HG02610 (cell line): ENCODE results near the gene DAP3.
"Not testable (repeated sequence)": the region's sequence is repeated elsewhere in the genome, so short reads cannot be mapped to it uniquely, and the experiment has no call there.

ENCODE experiments used
- ATAC-seq: cut with Tn5 transposase; IDR thresholded peaks from one replicate; pipeline ENCODE4 v1.9.1; 2021; ENCODE audit warnings: mild to moderate bottlenecking, moderate library complexity; ENCODE audit not compliant: unreplicated experiment

DAP3 gene

DNA sequence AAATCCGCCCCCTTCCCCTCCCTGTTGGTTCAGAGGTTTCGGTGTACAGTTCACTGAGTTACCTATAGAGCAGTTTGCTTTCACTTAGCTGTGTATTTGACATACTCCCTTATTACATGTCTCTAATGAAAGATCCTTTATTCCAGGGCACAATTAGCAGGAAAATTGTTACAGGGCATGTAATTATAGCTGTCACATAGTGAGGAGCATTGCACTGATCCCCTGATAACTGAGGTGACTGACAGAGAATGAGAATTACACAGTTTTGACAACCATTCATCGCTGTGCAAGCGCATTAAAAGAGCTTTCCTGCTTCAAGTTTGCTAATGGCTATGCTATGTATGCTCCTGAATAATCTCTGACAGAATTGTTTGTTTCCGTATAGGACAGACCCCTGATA, 26.9 kb downstream of the DAP3 start:
- no peak for ATAC-seq

DNA sequence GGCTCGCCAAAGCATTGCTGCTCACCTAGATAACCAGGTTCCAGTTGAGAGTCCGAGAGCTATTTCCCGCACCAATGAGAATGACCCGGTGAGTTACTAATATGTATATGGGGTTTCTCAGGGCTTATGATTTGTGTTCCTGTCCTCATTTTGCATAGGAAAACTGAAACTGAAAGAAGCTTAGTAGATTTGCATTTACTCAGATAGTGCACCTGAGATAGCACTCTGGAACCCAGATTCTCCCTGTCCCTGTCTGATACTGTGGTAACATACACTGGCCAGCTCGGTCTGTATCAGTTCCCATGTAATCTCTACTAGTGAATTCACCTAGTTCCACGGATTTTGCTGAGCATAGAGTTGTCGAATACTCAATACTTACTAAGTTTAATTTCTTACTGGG, 28.1 kb downstream of the DAP3 start:
- ATAC-seq = peak; percentile 87

DNA sequence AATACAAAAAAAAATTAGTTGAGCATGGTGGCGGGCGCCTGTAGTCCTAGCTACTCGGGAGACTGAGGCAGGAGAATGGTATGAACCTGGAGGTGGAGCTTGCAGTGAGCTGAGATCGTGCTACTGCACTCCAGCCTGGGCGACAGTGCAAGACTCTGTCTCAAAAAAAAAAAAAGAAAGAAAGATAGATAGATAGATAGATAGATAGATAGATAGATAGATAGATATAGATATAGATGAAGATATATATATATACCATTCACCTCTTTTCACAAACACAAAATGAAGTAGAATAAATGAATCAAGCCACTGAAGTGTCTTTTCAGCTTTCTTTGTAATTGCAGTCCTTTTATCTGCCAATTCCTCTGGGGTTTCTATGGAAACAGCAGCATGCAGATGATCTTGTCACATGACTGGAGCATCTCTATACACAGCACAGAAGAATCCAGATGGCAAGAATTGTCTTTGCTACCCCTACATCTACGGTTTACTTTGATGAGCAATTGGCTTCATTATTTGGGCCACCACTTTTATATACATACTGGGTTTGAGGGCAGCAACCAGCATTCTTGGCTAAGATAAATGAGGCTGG, 29.7 kb downstream of the DAP3 start:
- ATAC-seq = not testable (repeated sequence)

DNA sequence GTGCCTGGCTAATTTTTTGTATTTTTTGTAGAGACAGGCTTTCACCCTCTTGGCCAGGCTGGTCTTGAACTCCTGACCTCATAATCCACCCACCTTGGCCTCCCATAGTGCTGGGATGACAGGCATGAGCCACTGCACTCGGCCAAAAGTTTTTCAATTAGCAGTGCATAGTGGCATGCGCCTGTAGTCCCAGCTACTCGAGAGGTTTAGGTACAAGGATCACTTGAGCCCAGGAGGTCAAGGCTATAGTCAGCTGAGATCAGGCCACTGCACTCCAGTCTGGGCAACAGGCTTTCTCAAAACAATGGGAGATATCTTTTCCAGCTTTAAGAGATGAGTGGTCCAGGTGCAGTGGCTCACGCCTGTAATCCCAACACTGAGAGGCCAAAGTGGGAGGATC, 30.8 kb downstream of the DAP3 start:
- no peak for ATAC-seq

DNA sequence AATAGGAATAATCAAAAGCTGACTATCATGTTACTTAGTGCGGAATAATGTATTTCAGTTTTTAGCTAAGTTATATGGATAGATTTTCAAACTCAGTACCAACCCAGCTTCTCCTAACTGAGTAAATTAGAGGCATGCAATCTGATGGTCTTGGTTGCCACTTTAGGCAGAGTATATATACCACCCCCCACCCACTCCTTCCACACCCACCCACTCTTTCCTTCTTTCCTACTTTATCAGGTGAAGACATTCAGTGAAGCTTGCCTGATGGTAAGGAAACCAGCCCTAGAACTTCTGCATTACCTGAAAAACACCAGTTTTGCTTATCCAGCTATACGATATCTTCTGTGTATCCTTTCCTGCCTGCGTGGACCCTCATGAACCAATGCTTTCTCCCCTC, 36.3 kb downstream of the DAP3 start:
- no peak for ATAC-seq

DNA sequence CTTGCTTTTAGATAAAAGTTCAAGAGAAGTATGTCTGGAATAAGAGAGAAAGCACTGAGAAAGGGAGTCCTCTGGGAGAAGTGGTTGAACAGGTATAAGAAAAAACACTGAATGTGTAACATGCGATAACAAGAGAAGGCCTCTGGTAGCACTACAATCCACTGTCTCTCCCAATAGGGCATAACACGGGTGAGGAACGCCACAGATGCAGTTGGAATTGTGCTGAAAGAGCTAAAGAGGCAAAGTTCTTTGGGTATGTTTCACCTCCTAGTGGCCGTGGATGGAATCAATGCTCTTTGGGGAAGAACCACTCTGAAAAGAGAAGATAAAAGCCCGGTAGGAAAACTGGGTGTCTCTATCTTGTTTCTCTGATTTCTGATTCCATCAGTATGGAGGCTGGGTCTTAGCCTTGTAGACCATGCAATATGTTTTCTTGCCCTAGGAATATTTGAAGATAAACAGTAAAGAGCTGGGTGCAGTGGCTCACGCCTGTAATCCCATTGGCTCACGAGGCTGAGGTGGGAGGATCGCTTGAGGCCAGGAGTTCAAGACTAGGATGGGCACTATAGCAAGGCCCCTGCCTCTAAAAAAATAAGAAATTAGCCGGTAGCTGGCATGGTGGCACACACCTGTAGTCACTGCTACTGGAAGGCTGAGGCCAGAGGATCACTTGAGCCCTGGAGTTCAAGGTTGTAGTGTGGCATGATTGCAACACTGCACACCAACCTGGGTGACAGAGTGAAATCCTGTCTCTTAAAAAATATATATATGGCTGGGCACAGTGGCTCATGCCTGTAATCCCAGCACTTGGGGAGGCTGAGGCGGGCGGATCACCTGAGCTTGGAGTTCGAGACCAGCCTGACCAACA, 40.4 kb downstream of the DAP3 start:
- ATAC-seq = no peak

DNA sequence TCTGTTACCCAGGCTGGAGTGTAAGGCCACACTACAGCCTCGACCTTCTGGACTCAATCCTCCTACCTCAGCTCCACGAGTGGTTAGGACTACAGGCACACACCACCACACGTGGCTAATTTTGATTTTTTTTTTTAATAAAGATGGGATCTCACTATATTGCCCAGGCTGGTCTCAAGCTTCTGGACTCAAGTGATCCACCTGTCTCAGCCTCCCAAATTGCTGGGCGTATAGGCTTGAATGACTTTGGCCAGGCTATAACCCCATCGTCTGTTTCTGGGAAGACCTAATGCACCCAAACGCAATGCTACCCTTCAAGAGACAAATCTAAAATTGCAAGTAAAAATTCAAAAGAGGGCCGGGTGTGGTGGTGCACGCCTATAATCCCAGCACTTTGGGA, 52.1 kb downstream of the DAP3 start:
- ATAC-seq = no peak

DNA sequence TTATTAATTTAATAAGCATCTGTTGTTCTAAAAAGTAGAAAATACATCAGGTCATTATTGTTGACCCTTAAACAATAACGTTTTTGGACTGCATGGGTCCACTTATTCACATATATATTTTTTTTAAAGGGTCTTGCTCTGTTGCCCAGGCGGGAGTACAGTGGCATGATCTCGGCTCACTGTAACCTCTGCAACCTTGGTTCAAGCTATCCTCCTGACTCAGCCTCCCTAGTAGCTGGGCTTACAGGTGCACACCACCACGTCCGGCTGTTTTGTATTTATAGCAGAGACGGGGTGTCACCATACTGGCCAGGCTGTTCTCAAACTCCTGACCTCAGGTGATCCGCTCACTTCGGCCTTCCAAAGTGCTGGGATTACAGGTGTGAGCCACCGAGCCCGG, 53.0 kb downstream of the DAP3 start:
- no peak for ATAC-seq

DNA sequence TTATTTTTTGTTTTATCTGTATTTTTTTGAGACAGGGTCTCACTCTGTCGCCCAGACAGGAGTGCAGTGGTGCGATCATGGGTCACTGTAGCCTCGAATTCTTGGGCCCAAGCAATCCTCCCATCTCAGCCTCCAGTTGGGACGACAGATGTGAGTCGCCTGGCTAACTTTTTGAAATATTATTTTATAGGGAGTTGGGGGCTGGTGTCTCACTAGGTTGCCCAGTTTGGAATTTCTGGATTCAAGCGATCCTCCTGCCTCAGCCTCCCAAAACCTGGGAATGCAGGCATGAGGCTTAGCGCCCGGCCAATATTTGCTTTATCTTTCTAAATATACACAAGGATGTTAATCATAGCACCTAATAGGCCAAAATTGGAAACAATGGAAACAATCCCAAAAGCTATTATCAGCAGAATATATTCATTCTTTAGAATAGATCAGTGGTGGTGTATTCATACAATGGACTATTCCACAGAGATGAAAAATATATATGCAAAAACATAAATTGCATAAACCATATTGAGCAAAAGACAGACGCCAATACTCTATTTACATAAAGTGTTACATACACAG, 55.9 kb downstream of the DAP3 start:
- ATAC-seq = no peak

DNA sequence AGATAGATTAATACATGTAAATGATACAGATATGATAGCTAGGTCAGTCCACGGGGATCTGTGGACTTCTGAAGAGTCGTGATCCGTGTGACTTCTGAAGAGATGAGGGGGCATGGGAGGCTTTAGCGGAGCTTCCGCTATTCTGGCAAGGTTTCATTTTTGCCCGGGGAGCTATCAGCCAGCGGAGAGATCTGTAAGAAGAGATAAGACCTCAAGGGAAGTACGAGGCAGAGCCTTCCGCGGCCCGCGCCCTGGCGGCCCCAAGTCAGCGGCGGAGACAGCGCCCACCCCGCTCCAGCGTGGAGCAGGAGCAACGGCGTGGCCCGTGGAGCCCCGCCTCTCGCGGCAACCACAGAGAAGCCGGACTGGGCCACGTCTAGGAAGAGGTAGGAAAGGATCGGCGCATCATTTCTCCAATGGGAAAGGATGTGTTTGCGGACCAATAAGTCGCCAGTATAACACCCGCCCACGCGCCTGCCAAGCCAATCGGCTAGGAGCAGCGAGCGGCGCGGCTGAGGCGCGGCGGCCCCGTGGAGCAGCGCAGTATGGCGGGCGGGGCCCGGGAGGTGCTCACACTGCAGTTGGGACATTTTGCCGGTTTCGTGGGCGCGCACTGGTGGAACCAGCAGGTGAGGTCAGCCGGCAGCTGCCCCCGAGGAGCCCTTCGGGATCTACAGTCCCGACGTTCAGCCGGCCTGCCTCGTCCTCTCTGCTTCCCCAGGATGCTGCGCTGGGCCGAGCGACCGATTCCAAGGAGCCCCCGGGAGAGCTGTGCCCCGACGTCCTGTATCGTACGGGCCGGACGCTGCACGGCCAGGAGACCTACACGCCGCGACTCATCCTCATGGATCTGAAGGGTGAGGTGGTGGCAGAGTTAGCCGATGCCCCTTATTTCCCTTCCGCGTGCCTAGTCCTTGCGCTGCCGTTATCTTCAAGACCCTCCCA, 56.7 kb downstream of the DAP3 start:
- ATAC-seq = peak; percentile 94

DNA sequence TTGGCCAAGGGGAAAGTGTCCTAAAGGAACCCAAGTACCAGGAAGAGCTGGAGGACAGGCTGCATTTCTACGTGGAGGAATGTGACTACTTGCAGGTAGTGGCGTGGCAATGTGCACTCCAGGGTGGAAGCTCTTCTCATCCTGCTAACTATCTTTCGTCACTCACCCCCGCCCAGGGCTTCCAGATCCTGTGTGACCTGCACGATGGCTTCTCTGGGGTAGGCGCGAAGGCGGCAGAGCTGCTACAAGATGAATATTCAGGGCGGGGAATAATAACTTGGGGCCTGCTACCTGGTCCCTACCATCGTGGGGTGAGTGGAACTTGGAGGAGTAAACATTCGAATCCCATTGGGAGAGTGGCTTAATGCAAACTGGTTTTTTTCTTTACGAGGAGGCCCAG, 58.7 kb downstream of the DAP3 start:
- not testable (repeated sequence) for ATAC-seq

DNA sequence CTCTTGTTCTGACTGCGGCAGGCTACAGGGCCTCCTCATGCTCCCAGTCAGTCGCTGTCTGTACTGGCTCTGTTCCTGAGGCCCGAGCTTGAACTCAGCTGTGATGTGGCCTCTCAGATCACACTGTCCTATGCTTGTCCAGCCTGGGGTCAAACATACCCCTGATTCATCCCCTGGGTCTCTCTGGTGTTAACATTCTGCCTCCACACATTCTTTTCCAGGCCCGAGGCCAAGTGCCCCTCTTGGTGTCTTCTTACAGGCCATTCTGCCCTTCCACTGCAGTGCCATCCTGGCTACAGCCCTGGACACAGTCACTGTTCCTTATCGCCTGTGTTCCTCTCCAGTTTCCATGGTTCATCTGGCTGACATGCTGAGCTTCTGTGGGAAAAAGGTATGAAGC, 59.2 kb downstream of the DAP3 start:
- ATAC-seq = not testable (repeated sequence)

DNA sequence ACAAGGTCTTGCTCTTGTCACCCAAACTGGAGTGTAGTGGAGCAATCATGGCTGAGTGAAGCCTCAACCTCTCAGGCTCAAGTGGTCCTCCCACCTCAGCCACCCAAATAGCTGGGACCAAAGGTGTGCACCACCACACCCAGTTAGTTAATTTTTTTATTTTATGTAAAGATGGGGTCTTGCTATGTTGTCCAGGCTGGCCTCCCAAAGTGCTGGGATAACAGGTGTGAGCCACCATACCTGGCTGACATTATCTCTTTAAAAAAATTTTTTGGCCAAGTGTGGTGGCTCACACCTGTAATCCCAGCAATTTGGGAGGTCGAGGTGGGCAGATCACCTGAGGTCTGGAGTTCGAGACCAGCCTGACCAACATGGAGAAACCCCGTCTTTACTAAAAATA, 70.1 kb downstream of the DAP3 start:
- not testable (repeated sequence) for ATAC-seq

DNA sequence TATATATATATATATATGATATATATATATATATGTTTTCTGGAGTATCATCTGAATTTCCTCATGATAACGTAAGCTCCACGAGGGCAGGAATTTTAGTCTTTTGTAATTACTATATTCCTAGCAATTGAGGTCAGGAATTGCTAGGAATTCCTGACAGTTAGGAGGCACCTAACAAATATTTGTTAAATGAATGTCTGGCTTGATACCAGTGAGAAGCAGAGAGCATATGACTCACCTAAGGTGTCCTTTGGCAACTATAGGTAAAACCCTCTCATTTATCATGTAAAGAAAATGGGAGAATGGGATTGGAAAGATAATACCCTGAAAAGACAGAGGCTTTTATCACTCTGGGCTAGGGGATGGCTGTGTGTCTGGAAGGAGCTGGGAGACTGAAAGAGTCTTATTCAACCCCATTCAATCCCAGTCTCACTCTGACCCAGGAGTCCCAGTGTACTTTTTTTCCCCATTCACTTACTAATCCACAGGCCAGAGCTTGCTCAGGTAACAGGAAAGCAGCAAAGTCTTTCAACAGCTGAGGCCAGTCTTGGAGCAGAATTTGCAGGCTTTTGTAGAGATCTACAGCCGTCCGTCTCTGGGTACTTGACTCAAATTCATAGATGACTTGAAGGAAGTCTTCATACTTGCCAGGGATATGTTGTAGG, 71.2 kb downstream of the DAP3 start:
- no peak for ATAC-seq

DNA sequence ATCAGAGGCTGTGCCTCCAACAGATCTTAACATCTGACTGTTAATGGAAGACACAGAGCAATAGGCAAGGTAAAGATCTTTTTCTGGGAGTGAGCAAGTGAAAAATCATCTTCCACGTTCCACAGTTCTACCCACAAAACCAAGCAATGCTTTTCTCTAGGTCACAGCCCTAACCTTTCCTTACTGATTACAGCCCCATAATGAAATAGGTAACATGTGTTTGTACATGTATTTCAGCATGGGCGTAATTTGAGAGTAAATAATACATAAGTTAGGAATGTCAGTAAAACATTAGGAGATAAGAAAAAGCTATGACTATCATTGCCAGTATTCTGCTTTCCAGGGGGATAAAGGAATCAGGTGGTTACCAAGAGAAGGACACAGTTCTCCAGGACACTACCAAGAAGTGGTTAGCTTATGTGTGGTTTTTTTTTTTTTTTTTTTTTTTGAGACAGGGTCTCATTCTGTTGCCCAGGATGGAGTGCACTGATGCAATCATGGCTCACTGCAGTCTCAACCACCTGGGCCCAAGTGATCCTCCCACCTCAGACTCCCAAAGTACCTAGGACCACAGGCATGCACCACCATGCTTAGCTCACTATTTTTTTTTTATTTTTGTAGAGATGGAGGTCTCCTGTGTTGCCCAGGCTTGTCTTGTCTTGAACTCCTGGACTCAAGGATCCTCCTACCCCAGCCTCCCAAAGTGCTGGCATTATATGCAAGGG, 72.0 kb downstream of the DAP3 start:
- ATAC-seq = no peak

DNA sequence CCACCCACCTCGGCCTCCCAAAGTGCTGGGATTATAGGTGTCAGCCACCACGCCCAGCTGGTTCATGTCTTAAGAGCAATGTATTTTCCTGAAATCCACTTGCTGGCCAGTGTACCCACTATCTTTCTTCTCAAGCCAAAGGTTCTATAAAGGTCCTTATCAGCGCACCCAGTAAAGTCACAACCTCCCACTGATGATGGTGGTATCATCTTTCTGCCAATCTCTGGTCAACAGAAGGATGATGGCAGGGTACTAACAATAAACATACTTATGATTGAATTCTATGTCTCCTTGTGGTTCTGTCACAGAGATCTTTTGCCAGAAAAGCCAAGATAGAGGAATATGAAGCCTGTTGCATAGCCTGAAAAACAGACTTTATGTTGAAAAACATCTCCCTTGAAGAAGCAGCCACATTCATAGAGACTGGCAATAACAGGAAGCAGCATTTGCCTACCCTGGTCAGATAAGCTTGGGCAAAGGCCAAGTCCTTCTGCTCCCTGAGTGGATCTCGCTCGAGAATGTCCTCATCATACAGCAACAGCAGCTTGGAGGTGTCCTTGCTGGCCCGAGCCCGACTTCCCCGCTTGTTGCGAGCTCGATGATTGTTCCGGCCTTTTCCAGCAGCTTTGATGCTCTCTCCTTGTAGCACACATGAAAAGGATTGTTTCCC, 73.0 kb downstream of the DAP3 start:
- ATAC-seq = no peak

DNA sequence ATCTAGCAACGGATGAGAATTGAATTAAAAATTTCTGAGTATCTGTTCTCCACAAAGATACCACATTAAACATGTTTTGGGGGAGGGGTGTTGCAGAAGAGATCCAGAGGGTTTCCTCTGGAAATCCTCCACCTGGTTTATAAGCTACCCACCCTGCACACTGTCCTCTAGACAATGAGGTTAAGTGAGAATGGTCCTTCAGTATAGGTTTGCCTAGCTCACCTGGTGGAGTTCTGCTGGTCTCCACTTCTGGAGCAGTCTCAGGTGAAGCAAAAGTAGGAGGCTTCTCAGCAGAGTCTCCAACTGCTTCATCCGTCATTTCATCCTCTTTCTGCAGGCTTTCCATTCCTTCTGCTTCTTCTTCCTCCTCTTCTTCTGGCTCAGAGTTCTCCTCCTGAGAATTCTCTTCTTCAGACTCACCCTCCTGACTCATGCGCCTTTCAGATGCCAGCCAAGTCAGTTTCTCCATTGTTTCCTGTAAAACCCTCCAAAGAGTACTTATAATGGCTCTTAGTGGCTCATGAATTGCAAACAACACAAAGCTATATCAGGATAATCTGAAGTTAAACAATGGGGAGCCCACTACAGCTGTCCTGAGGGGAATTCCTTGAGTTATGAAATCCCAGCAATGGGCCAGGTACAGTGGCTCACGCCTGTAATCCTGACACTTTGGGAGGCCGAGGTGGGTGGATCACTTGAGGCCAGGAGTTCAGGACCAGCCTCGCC, 74.4 kb downstream of the DAP3 start:
- ATAC-seq = not testable (repeated sequence)

DNA sequence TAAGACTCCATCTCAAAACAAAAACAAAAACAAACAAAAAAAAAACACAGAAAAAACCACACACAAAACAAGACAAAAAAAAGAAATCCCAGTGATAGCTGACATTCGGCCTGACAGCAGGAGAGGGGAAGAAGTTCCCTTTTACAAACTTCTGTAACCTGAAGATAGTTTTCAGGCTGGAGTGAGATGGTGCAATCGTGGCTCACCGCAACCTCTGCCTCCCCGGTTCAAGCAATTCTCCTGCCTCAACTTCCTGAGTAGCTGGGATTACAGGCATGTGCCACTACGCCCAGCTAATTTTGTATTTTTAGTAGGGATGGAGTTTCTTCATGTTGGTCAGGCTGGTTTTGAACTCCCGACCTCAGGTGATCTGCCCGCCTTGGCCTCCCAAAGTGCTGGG, 75.1 kb downstream of the DAP3 start:
- ATAC-seq = not testable (repeated sequence)
